ENCODE data around the gene UBE2G1. TPM values are rescaled to one million over a fixed set of nuclear protein-coding genes. Genes with fewer than 3 reads are reported as not detected.

Gene UBE2G1
- total and polyA plus RNA-seq, 2 of the 8 experiments (the other 6 are each of a cell fraction or from before 2014, with no cell fraction given) = 73.9 to 170 TPM

- H4K20me1 ChIP-seq (replicated peaks in 1 of 2; ENCODE audit: control insufficient read depth in 1 of 2, insufficient read depth in 2 of 2, low read length in 2 of 2) = peaks cover 18 to 26% of the 10 kb centered on the region in 2 experiments
- no peaks in the 10 kb centered on the region; the same call in 1 of the 2 replicates for H3K79me1 ChIP-seq (ENCODE audit: low read depth, low read length)
- H2AFZ ChIP-seq (ENCODE audit: low read length) = no peak overlapping the region
- H2BK12ac ChIP-seq (ENCODE audit: low read depth, low read length) = no peak overlapping the region
- TF ChIP-seq GTF2F1 (IDR thresholded peaks at IDR 0.05; ENCODE audit: borderline replicate concordance, low read depth, low read length) = no peak
- no peak for TF ChIP-seq TAF1 (IDR thresholded peaks at IDR 0.05; ENCODE audit: low read depth, low read length)
- TF ChIP-seq ASH2L (IDR thresholded peaks at IDR 0.05; ENCODE audit: low read length) = no peak
- TF ChIP-seq, protein P1, sequence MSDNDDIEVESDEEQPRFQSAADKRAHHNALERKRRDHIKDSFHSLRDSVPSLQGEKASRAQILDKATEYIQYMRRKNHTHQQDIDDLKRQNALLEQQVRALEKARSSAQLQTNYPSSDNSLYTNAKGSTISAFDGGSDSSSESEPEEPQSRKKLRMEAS (IDR thresholded peaks at IDR 0.05) = no peak
- TF ChIP-seq SIX5 (IDR thresholded peaks at IDR 0.05; ENCODE audit: low read depth, low read length) = no peak
- TF ChIP-seq CEBPB (IDR thresholded peaks at IDR 0.05; ENCODE audit: low read depth, low read length) = no peak
- no peak overlapping the region for H2BK5ac ChIP-seq (ENCODE audit: low read depth, low read length)
- DNase-seq (ENCODE audit: low read depth in 1 of 2, low spot score in 2 of 2) = no peak
- H3K36me3 ChIP-seq (ENCODE audit: control insufficient read depth in 2 of 4, insufficient read depth in 4 of 4, low read length in 3 of 4) = peaks cover 0 to 8% (median 0%) of the 10 kb centered on the region in 4 experiments; a peak in 3 of 8 replicates
- no peaks in the 10 kb centered on the region for H3K23me2 ChIP-seq (ENCODE audit: low read depth, low read length)
- POLR2A ChIA-PET (ENCODE audit: partially characterized antibody) = interaction anchor here (0.6 to 1.8 kb wide), 6 partner anchors 18 to 191 kb away, joined by 3 to 4 read pairs (median 4); no protein-coding TSS in a partner anchor
- H3K4me1 ChIP-seq (replicated peaks in 1 of 4; ENCODE audit: control insufficient read depth in 3 of 4, insufficient read depth in 4 of 4, low read length in 3 of 4) = peaks cover 0 to 8% (median 1%) of the 10 kb centered on the region in 4 experiments; a peak in 3 of 7 replicates
- no peaks in the 10 kb centered on the region for H3K9me3 ChIP-seq (ENCODE audit: insufficient read depth in 2 of 2, low read depth in 1 of 2, low read length in 1 of 2)
- no peak overlapping the region for H3K4ac ChIP-seq (replicated peaks; ENCODE audit: insufficient read length, low read depth, low read length)
- CTCF ChIA-PET (ENCODE audit: partially characterized antibody) = interaction anchor here (0.6 to 1.1 kb wide), 3 partner anchors 53 to 59 kb away, joined by 3 to 4 read pairs (median 4); no protein-coding TSS in a partner anchor
- no peak overlapping the region for H3K14ac ChIP-seq (ENCODE audit: insufficient read length)
- H2BK20ac ChIP-seq (ENCODE audit: low read length) = no peak overlapping the region
- H3K27ac ChIP-seq (ENCODE audit: low read depth, low read length) = no peak overlapping the region
- no peak overlapping the region for H4K5ac ChIP-seq (ENCODE audit: insufficient read length, low read depth, low read length)
- peaks cover 70 to 100% of the 10 kb centered on the region in 2 experiments for H3K79me2 ChIP-seq (ENCODE audit: control insufficient read depth in 1 of 2, insufficient read depth in 2 of 2, low read length in 2 of 2)
- no peak overlapping the region for H3K18ac ChIP-seq (ENCODE audit: extremely low read depth, low read length)
- no peaks in the 10 kb centered on the region for H3K27me3 ChIP-seq (replicated peaks in 1 of 4; ENCODE audit: control insufficient read depth in 3 of 4, extremely low read depth in 1 of 4, insufficient read depth in 3 of 4, low read length in 3 of 4)
- H4K91ac ChIP-seq (replicated peaks; ENCODE audit: insufficient read length, low read length) = no peak overlapping the region
- no peak overlapping the region for H2BK15ac ChIP-seq (ENCODE audit: low read length)
- H3K23ac ChIP-seq (ENCODE audit: insufficient read length) = no peak overlapping the region
- H2BK120ac ChIP-seq (replicated peaks; ENCODE audit: low read depth, low read length) = no peak overlapping the region
- no peak overlapping the region for H2AK5ac ChIP-seq (ENCODE audit: low read depth, low read length)
- WGBS, 2 experiments (ENCODE audit: extremely low coverage in 1 of 2, insufficient coverage in 1 of 2, insufficient read length in 1 of 2, insufficient replicate concordance in 2 of 2, low coverage in 1 of 2, low lambda C conversion rate in 2 of 2, missing lambda C conversion rate in 1 of 2) = 92% methylated on average over 4 of the region's 4 CpGs; no CpG with 5 or more reads in 1 of the 2 experiments
- no peak for FAIRE-seq
- H3K9ac ChIP-seq (replicated peaks in 1 of 4; ENCODE audit: extremely low read depth in 1 of 4, low read depth in 3 of 4, low read length in 3 of 4) = no peak overlapping the region
- H3K4me3 ChIP-seq (ENCODE audit: extremely low read depth in 1 of 4, insufficient read depth in 2 of 4, low read depth in 3 of 4, low read length in 4 of 4) = no peak overlapping the region
- no peak overlapping the region for H4K8ac ChIP-seq (ENCODE audit: extremely low read depth, insufficient read depth, low read length)
- no peak overlapping the region for H3K4me2 ChIP-seq (ENCODE audit: insufficient read depth in 1 of 2, low read depth in 2 of 2, low read length in 2 of 2)
- no peak overlapping the region for H3K56ac ChIP-seq (replicated peaks; ENCODE audit: insufficient read length, low read depth, low read length)
Measured at GRCh38 chr17:4358154-4358553, 8.3 kb downstream of the UBE2G1 start.

All from H1 (cell line).